ENCODE measurements around the gene RPTOR.

RPTOR gene

DNA sequence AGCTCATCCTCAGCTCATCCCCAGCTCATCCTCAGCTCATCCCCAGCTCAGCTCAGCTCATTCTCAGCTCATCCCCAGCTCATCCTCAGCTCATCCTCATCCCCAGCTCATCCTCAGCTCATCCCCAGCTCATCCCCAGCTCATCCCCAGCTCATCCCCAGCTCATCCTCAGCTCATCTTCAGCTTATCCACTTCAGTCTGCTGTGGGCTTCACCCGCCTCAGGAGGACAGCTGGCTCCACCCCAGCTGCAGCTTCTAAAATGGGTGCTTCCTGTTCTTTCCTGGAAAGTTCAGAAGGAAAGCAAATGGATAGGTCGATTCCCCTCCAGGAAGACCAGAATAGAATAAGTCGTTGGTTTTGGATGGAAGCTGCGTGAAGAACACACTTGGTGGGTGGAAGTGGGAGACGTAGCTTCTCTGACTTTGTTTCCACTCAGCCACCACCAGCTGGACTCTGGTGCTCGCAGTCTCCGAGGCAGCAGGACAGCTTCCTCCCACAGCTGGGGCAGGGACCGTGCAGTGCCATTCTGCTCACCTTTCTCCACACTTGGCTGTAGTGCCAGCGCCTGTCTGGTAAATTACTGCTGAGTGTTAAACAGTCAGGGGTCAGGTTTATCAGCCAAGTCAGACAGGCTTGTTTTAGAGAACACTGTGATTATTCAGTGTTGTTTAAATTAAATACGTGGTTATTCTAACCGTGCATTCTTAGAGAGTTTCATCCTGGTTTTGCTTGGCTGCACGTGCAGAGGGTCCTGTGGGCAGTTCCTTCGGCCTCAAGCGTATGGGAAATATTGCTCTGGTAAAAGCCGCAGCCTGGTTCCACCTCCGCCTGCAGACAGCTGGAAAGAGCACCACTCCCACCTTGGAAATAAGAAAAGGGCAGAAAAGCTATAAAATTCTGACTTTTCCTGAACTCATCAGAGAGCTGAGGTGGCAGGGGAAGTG is 386.0 kb downstream of the RPTOR start:
- no peak overlapping the region for H3K4me3 ChIP-seq (ENCODE audit: low read depth, low read length)
- TF ChIP-seq CTCF (IDR thresholded peaks at IDR 0.05; ENCODE audit: low read depth, low read length, missing control alignments) = no peak
- DNase-seq (ENCODE audit: low read depth) = no peak

DNA sequence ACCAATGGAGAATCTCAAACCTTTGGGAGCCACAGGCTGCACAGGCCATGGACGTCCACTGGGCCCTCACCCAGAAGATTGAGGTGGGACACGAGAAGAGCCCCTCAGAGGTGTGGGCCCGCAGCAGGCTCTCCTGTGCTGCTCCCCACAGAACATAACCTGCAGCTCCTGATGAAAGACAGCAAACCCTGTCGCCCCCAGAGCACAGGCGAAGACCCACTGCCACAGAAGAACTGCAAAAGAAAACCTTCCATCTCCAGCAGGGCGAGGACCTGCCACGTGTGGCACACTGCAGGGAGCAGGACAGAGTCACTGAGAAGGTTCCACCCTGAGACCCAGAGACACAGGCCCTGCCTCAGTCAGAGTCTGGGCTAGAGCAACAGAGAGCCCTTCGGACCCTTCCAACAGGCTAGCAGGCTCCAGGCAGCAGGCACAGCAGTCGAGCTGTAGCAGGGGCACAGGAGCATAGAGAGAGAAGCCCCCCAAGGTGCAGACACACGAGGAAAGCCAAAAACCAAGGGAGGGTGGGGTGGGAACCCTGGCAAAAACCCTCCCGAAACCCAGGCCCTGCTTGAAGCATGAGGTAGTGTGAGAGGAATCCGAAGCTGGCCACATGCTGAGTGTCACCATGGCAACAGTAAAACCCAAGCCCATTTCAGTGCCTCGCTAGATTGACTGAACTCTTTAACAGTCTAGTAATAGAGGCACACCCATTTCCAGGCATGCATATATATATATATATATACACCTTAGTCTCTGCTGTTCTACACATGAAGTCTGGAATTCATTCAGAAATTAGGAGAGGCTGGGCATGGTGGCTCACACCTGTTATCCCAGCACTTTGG is 387.0 kb downstream of the RPTOR start:
- H3K4me3 ChIP-seq (ENCODE audit: low read depth, low read length) = no peak overlapping the region
- DNase-seq (ENCODE audit: low read depth) = no peak
- TF ChIP-seq CTCF (IDR thresholded peaks at IDR 0.05; ENCODE audit: low read depth, low read length, missing control alignments) = no peak

DNA sequence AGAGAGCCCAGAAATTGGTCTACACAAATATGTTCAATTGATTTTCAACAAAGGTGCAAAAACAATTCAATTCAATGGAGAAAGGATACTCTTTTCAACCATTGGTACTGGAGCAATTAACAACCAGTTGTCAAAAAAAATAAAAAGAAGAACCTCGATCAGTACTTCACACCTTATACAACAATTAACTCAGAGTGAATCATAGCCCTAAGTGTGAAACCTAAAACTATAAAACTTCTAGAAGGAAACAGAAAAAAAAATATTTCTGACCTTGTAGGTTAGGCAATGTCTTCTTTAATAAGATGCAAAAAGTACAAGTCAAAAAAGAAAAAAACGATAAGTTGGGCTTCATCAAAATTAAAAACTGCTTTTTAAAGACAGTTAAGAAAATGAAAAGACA is 390.9 kb downstream of the RPTOR start:
- DNase-seq (ENCODE audit: low read depth) = no peak
- TF ChIP-seq CTCF (IDR thresholded peaks at IDR 0.05; ENCODE audit: low read depth, low read length, missing control alignments) = no peak
- no peak overlapping the region for H3K4me3 ChIP-seq (ENCODE audit: low read depth, low read length)

- DNase-seq (ENCODE audit: low read depth) = no peak
- no peak overlapping the region for H3K4me3 ChIP-seq (ENCODE audit: low read depth, low read length)
- no peak for TF ChIP-seq CTCF (IDR thresholded peaks at IDR 0.05; ENCODE audit: low read depth, low read length, missing control alignments)
Measured at GRCh38 chr17:80936218-80936617, 391.6 kb downstream of the RPTOR start.

- no peak overlapping the region for H3K4me3 ChIP-seq (ENCODE audit: low read depth, low read length)
- DNase-seq (ENCODE audit: low read depth) = no peak
- TF ChIP-seq CTCF (IDR thresholded peaks at IDR 0.05; ENCODE audit: low read depth, low read length, missing control alignments) = no peak
Measured at GRCh38 chr17:80936723-80937122, 392.1 kb downstream of the RPTOR start.

DNA sequence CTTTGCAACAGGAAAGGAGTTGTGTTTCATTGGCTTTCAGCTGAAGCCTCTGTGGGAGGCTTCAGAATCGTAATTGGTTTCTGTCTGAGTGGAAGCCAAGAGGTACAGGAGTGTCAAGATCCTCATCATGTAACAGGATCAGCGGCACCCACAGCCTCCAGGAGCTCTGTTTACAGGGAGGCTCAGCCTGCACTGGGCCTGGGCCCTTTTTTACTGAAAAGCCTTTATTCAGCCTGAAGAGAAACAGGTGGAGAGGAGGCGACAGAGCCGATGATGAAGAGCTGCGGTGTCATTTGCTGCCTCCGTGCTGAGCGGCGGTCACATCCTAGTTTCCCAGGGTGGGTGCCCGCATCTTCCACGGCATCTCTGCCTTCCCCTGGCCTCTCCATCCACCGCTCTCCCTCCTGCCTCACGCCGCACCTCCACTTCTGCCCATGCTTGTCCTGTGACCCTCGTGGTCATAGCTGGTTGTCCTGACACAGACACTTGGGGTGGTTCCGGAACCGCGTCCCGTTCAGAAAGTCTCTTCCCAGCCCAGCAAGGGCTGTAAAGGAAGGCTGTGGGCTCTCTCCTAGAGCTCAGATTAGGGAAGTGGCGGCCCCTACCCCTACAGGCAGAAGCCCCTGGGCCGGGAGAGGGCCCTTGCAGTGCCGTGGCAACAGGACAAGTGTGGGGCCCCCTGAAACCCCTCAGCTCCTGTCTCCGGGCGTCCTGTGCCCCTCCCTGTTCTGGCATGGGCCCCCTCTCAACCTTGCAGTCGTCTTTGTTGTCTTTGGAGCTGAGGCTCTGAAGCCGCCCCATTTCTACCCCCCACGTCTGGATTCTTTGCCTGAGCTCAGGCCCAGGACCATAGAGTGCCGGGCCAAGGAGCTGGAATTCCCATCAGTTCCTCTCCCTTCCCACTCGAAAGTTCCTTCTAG is 393.1 kb downstream of the RPTOR start:
- H3K4me3 ChIP-seq (ENCODE audit: low read depth, low read length) = no peak overlapping the region
- DNase-seq (ENCODE audit: low read depth) = no peak
- TF ChIP-seq CTCF (IDR thresholded peaks at IDR 0.05; ENCODE audit: low read depth, low read length, missing control alignments) = no peak

Measured in GM12864 (cell line).